ENCODE measurements around the gene MORN5. TPM values are rescaled to one million over a fixed set of nuclear protein-coding genes. Genes with fewer than 3 reads are reported as not detected.

Gene MORN5
- polyA plus RNA-seq, 6 donors from 2014 or later, result not detected

DNA sequence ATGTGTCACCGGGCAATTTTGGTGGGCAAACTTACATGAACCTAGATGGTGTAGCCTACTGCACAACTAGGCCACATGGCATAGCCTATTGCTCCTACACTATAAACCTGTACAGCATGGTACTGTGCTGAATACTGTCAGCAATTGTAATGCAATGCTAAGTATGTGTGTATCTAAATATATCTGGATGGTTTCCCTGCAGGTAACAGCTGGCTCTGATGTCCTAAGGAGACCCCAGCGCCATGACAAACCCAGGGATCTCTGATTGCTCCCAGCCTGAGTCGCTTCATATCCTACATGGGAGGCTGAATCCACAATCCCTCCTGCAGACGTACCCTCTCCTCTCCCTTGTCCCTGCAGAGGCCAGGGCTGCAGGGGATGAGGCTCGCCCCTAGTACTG is 40.0 kb upstream of the MORN5 start:
- peaks cover 0 to 14% (median 6%) of the 10 kb centered on the region in 3 donors for H3K4me1 Mint-ChIP-seq
- peaks cover 14 to 41% (median 26%) of the 10 kb centered on the region in 3 donors for H3K27me3 Mint-ChIP-seq
- H3K36me3 Mint-ChIP-seq, result no peaks in the 10 kb centered on the region
- no peak overlapping the region for H3K4me3 Mint-ChIP-seq
- peaks cover 0 to 2% (median 0%) of the 10 kb centered on the region in 7 donors for H3K9me3 Mint-ChIP-seq
- peak overlapping the region in 1 of 6 donors; percentile 20 for H3K27ac Mint-ChIP-seq
- ATAC-seq (ENCODE audit: low read depth in 2 of 2), result no peak
- no peak for DNase-seq

GRCh38 chr9:122120316-122121071 is 39.2 kb upstream of the MORN5 start:
- no peak overlapping the region for H3K4me3 Mint-ChIP-seq
- H3K9me3 Mint-ChIP-seq, result peaks cover 0 to 3% (median 0%) of the 10 kb centered on the region in 7 donors
- no peak for DNase-seq
- H3K36me3 Mint-ChIP-seq, result no peaks in the 10 kb centered on the region
- H3K4me1 Mint-ChIP-seq, result peaks cover 5 to 21% (median 12%) of the 10 kb centered on the region in 3 donors
- H3K27me3 Mint-ChIP-seq, result peaks cover 18 to 41% (median 26%) of the 10 kb centered on the region in 3 donors
- no peak for ATAC-seq (ENCODE audit: low read depth in 2 of 2)
- H3K27ac Mint-ChIP-seq, result no peak overlapping the region

GRCh38 chr9:122121391-122121790 is 38.3 kb upstream of the MORN5 start:
- Mint-ChIP-seq H3K36me3 (no peaks in the 10 kb centered on the region), H3K4me3 (no peak overlapping the region), H3K9me3 (peaks cover 0 to 3% (median 0%) of the 10 kb centered on the region in 7 donors), H3K27me3 (peaks cover 25 to 45% (median 30%) of the 10 kb centered on the region in 3 donors), H3K4me1 (peaks cover 8 to 25% (median 17%) of the 10 kb centered on the region in 3 donors), H3K27ac (no peak overlapping the region)
- ATAC-seq (ENCODE audit: low read depth in 2 of 2) (no peak), DNase-seq (no peak)

- H3K4me1 Mint-ChIP-seq, result peaks cover 10 to 29% (median 21%) of the 10 kb centered on the region in 3 donors
Observed at GRCh38 chr9:122121931-122122330, 37.8 kb upstream of the MORN5 start.

DNA sequence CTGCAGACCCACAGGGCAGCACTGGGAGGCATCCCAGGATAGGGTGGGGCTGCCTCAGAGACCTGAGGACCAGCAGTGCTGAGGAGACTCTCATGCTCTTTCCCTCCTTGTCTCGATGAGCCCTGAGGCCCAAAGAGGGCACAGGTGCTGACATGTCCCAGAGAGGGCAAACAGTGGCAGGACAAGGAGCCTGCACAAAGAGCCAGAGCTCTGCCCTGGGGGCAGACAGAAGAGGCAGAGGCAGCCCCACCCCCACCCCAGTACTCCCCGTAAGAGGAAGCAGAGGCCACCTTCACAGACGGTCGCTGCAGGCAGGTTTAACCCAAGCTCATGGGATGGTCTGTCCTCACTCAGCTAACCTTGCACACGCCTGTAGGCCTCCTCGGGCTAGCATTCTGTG is 37.2 kb upstream of the MORN5 start:
- H3K4me3 Mint-ChIP-seq, result no peak overlapping the region

More at GRCh38 chr9:122121931-122122330, 37.8 kb upstream of the MORN5 start:
- DNase-seq (no peak), ATAC-seq (ENCODE audit: low read depth in 2 of 2) (no peak)
- Mint-ChIP-seq H3K36me3 (no peaks in the 10 kb centered on the region), H3K27ac (no peak overlapping the region), H3K4me3 (no peak overlapping the region), H3K27me3 (peaks cover 29 to 49% (median 34%) of the 10 kb centered on the region in 3 donors), H3K9me3 (peaks cover 0 to 3% (median 0%) of the 10 kb centered on the region in 7 donors)

GRCh38 chr9:122122903-122123632 is 36.6 kb upstream of the MORN5 start:
- ATAC-seq (ENCODE audit: low read depth in 2 of 2) (peak; percentile 37 to 38), DNase-seq (peak; percentile 44)
- peaks cover 10 to 29% (median 21%) of the 10 kb centered on the region in 3 donors for H3K4me1 Mint-ChIP-seq
- peaks cover 29 to 59% (median 43%) of the 10 kb centered on the region in 3 donors for H3K27me3 Mint-ChIP-seq
- H3K36me3 Mint-ChIP-seq, result no peaks in the 10 kb centered on the region
- H3K4me3 Mint-ChIP-seq, result no peak overlapping the region
- H3K9me3 Mint-ChIP-seq, result peaks cover 0 to 3% (median 0%) of the 10 kb centered on the region in 7 donors
- H3K27ac Mint-ChIP-seq, result peak overlapping the region in 1 of 6 donors; percentile 69

More for the DNA sequence above, 37.2 kb upstream of the MORN5 start:
- Mint-ChIP-seq H3K27ac (no peak overlapping the region), H3K4me1 (peaks cover 10 to 29% (median 21%) of the 10 kb centered on the region in 3 donors), H3K36me3 (no peaks in the 10 kb centered on the region), H3K27me3 (peaks cover 29 to 53% (median 39%) of the 10 kb centered on the region in 3 donors), H3K9me3 (peaks cover 0 to 3% (median 0%) of the 10 kb centered on the region in 7 donors)
- DNase-seq (no peak), ATAC-seq (ENCODE audit: low read depth in 2 of 2) (no peak)

DNA sequence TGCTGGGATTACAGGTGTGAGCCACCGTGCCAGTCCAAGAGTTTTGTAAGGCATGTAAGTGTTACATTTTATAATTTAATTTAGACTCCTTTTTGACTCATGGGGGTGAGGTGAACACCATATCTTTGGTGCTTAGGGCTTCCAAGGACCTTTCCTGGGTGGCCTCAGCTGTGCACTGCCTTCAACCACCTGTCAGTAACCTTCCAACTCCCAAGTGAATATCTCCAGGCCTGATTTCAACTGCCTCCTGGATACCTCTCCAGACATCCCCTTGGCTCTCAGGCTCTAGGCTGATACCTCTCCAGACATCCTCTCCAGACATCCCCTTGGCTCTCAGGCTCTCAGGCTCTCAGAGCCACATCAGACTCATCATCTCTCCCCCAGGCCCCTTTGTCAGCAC is 35.7 kb upstream of the MORN5 start:
- H3K9me3 Mint-ChIP-seq, result peaks cover 0 to 3% (median 0%) of the 10 kb centered on the region in 7 donors
- H3K27ac Mint-ChIP-seq, result no peak overlapping the region
- H3K4me3 Mint-ChIP-seq, result no peak overlapping the region
- H3K4me1 Mint-ChIP-seq, result peaks cover 10 to 29% (median 21%) of the 10 kb centered on the region in 3 donors
- no peak for DNase-seq
- peaks cover 34 to 62% (median 43%) of the 10 kb centered on the region in 3 donors for H3K27me3 Mint-ChIP-seq
- no peak for ATAC-seq (ENCODE audit: low read depth in 2 of 2)
- no peaks in the 10 kb centered on the region for H3K36me3 Mint-ChIP-seq

GRCh38 chr9:122124528-122124927 is 35.2 kb upstream of the MORN5 start:
- peaks cover 10 to 29% (median 21%) of the 10 kb centered on the region in 3 donors for H3K4me1 Mint-ChIP-seq
- H3K27me3 Mint-ChIP-seq, result peaks cover 38 to 67% (median 43%) of the 10 kb centered on the region in 3 donors
- H3K4me3 Mint-ChIP-seq, result no peak overlapping the region

DNA sequence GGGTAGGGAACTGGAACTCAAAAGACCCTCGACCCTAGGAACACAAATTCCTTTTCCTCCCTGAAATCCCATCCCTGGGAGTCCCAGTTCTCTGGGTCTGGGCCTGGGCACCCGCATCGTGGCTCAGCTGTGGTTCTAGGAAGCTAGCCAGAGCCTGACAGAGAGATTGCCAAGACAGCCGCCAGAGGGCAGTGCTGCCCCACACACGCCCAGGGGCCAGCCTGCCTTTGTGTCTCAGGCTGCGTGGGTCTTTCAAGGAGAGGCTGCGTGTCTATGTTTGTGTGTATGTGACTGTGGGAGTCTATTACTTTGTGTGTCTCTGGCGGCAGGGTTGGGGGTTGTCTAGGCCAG is 34.6 kb upstream of the MORN5 start:
- Mint-ChIP-seq H3K27me3 (peaks cover 41 to 72% (median 43%) of the 10 kb centered on the region in 3 donors), H3K27ac (no peak overlapping the region), H3K36me3 (no peaks in the 10 kb centered on the region), H3K4me3 (peak overlapping the region in 2 of 8 donors; percentile 32 to 71), H3K4me1 (peaks cover 10 to 29% (median 21%) of the 10 kb centered on the region in 3 donors), H3K9me3 (peaks cover 0 to 3% (median 0%) of the 10 kb centered on the region in 7 donors)
- peak; percentile 83 to 85 for ATAC-seq (ENCODE audit: low read depth in 2 of 2)
- peak; percentile 73 for DNase-seq

More at GRCh38 chr9:122124528-122124927, 35.2 kb upstream of the MORN5 start:
- H3K9me3 Mint-ChIP-seq, result peaks cover 0 to 3% (median 0%) of the 10 kb centered on the region in 7 donors
- ATAC-seq (ENCODE audit: low read depth in 2 of 2) (no peak), DNase-seq (no peak)
- no peak overlapping the region for H3K27ac Mint-ChIP-seq
- H3K36me3 Mint-ChIP-seq, result no peaks in the 10 kb centered on the region

DNA sequence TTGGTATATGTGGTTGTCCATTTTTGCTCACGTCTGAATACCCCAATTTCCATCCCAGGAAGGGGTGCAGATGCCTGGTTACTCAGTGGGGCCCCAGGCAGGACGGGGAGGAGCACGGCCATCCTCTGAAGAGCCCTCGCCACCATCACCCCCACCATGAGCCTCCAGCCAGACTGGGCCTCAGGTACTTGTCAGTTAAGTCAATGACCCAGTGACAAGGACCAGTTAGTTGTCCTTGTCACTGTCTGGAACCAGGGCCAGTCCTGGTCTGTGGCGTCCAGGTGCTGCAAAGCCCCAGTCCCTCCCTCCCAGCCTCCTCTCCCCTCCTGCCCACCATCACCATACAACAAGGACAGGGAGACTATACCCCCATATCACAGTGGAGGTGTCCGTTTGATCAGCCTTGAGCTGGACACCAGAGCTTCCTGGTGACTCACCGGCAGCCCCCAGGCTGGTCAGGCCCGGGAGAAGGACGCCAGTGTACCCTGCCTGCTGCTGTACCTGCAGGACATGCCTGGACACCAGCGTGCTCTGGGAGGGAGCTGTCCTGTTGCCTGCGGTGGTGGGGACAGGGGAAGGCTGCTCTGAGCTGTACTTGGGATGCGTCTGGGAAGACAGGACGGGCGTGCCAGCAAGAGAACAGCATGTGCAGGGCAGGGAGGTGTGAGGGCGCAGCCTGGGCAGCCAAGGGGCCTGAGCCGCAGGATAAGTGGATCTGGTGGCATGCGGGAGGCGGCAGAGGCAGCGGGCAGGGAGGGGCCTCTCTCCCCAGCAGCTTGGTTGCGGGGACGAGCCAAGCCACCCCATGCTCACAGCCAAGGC is 34.0 kb upstream of the MORN5 start:
- H3K27ac Mint-ChIP-seq, result no peak overlapping the region
- peaks cover 10 to 29% (median 21%) of the 10 kb centered on the region in 3 donors for H3K4me1 Mint-ChIP-seq
- ATAC-seq (ENCODE audit: low read depth in 2 of 2) (peak in 1 of 2 donors; percentile 3), DNase-seq (no peak)
- no peaks in the 10 kb centered on the region for H3K36me3 Mint-ChIP-seq
- peaks cover 0 to 3% (median 0%) of the 10 kb centered on the region in 7 donors for H3K9me3 Mint-ChIP-seq
- H3K27me3 Mint-ChIP-seq, result peaks cover 45 to 69% (median 49%) of the 10 kb centered on the region in 3 donors
- peak overlapping the region in 4 of 8 donors; percentile 38 to 72 (median 60) for H3K4me3 Mint-ChIP-seq

- ATAC-seq (ENCODE audit: low read depth in 2 of 2) (no peak), DNase-seq (no peak)
- no peak overlapping the region for H3K27ac Mint-ChIP-seq
- H3K9me3 Mint-ChIP-seq, result peaks cover 0 to 3% (median 0%) of the 10 kb centered on the region in 7 donors
- no peaks in the 10 kb centered on the region for H3K36me3 Mint-ChIP-seq
- peaks cover 10 to 29% (median 21%) of the 10 kb centered on the region in 3 donors for H3K4me1 Mint-ChIP-seq
- H3K4me3 Mint-ChIP-seq, result peak overlapping the region in 6 of 8 donors; percentile 38 to 77 (median 71)
- H3K27me3 Mint-ChIP-seq, result peaks cover 48 to 75% (median 57%) of the 10 kb centered on the region in 3 donors
Observed at GRCh38 chr9:122126331-122127261, 33.1 kb upstream of the MORN5 start.

- ATAC-seq (ENCODE audit: low read depth in 2 of 2) (no peak), DNase-seq (no peak)
- Mint-ChIP-seq H3K36me3 (no peaks in the 10 kb centered on the region), H3K27ac (no peak overlapping the region), H3K27me3 (peaks cover 48 to 83% (median 63%) of the 10 kb centered on the region in 3 donors), H3K4me3 (no peak overlapping the region), H3K4me1 (peaks cover 10 to 29% (median 21%) of the 10 kb centered on the region in 3 donors), H3K9me3 (peaks cover 0 to 3% (median 0%) of the 10 kb centered on the region in 7 donors)
Observed at GRCh38 chr9:122127396-122127798, 32.3 kb upstream of the MORN5 start.
